ENCODE measurements around the gene EGLN3.

EGLN3 gene

DNA sequence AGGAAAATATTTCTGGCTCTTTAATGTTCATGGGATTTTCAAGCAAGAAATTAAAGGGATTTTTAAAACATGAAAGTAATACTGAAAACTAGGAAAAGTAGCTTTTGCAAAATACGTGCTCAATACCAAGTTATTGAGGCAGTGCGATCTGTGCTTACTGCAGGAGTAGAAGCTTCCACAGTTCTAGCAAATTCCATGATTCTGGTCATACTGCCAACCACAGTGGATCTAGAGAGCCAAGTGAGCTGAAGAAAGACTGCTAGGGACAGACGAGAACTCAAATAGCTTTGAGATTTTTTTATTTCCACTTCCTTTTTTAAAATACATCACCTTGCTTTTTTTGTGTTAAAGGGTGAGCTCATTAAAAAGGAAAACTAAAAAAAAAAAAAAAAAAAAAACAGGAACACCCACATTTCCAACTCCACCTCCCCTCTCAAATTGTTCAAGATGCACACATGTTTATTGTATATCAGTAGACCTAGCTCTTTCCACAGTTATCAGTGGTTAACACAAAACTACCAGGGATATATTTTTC is 26.2 kb downstream of the EGLN3 start:
- FAIRE-seq = no peak
- no peak for TF ChIP-seq CTCF (IDR thresholded peaks at IDR 0.05; ENCODE audit: insufficient read depth, missing control alignments)
- no peak for DNase-seq (ENCODE audit: insufficient read length, low spot score)

DNA sequence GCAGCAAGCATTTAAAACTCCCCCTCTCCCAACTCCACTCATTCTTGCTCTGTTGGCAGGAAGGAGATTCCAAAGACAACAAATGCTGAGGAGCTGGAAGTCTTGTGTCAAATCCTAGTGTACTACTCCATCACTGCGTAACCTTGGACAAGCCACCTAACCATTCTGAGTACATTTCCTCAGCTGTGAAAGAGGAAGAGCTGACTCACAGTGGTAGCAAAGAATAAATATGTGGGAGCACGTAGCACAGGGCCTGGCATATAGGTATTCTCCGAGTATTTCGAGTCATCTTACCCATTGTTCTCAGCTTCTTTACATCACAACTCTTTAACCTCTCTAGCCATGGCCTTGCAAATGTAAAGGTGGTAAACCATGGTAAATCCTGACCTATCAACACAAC is 28.7 kb downstream of the EGLN3 start:
- FAIRE-seq (no peak), DNase-seq (ENCODE audit: insufficient read length, low spot score) (no peak)
- no peak for TF ChIP-seq CTCF (IDR thresholded peaks at IDR 0.05; ENCODE audit: insufficient read depth, missing control alignments)

- TF ChIP-seq CTCF (IDR thresholded peaks at IDR 0.05; ENCODE audit: insufficient read depth, missing control alignments) = no peak
- DNase-seq (ENCODE audit: insufficient read length, low spot score) = no peak
- no peak for FAIRE-seq
Observed at GRCh38 chr14:33918256-33918655, 32.6 kb downstream of the EGLN3 start.

DNA sequence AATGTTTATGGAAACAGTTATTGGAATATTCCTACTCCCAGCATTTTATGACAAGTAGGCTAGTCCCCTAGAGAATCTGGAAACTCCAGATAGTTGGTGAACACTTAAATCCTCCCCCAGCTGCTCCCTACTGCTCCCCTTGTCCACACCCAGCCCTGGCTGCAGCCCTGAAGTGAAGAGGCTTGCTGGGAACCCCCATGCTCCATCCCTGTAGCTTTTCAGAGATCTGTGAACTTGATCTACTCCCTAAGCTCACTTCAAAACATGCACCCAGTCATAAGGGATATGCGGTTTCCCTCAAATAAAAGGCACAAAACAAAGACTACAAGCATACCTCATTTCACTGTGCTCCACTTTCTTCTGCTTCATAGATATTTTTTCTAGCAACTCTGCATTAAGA is 33.2 kb downstream of the EGLN3 start:
- no peak for TF ChIP-seq CTCF (IDR thresholded peaks at IDR 0.05; ENCODE audit: insufficient read depth, missing control alignments)
- no peak for FAIRE-seq
- DNase-seq (ENCODE audit: insufficient read length, low spot score) = no peak

- FAIRE-seq (no peak), DNase-seq (ENCODE audit: insufficient read length, low spot score) (no peak)
- no peak for TF ChIP-seq CTCF (IDR thresholded peaks at IDR 0.05; ENCODE audit: insufficient read depth, missing control alignments)
Observed at GRCh38 chr14:33916663-33917565, 34.0 kb downstream of the EGLN3 start.

- no peak for TF ChIP-seq CTCF (IDR thresholded peaks at IDR 0.05; ENCODE audit: insufficient read depth, missing control alignments)
- DNase-seq (ENCODE audit: insufficient read length, low spot score) (no peak), FAIRE-seq (no peak)
Observed at GRCh38 chr14:33915682-33916081, 35.2 kb downstream of the EGLN3 start.

Measured in D721Med (cell line).